H1 (cell line): Measurements from ENCODE around the gene AHI1. TPM values are rescaled to one million over a fixed set of nuclear protein-coding genes. Genes with fewer than 3 reads are reported as not detected.

Experiments
- CTCF ChIP-seq, 3 experiments: IDR thresholded peaks; 1 replicate in 2 of 3; 2 replicates in 1 of 3; pipeline versions ENCODE4 v1.5.1 to v1.6.1; 2011; ENCODE audit warnings: low read length in 3 of 3, mild to moderate bottlenecking in 3 of 3, inconsistent platforms in 2 of 3, low read depth in 1 of 3, moderate library complexity in 1 of 3; ENCODE audit not compliant: insufficient read depth in 1 of 3; ENCODE audit errors: control extremely low read depth in 1 of 3
- JUND ChIP-seq: IDR thresholded peaks from 2 replicates; pipeline ENCODE4 v1.6.1; 2011; ENCODE audit warnings: mild to moderate bottlenecking, improper control_type of control experiment, low read length
- KDM1A ChIP-seq: fragments of 200-600, 300-600 bp; sonication (generic); IDR thresholded peaks from 2 replicates; pipeline ENCODE4 v1.7.1; 2016; ENCODE audit warnings: mild to moderate bottlenecking, low read length, borderline replicate concordance
- PHF8 ChIP-seq: fragments of 200-600 bp; sonication (generic); conservative IDR thresholded peaks from 2 replicates; pipeline ENCODE4 v1.7.1; 2012; ENCODE audit warnings: low read depth, mild to moderate bottlenecking, inconsistent platforms, low read length, moderate library complexity
- ZNF274 ChIP-seq: IDR thresholded peaks from 2 replicates; pipeline ENCODE4 v1.7.0; 2012; ENCODE audit warnings: low read length, borderline replicate concordance; ENCODE audit errors: extremely low read depth
- polyA plus RNA-seq, 7 experiments: library from polyadenylated mRNA; depleted of rRNA in 3 of 7; stranded (reverse) in 5 of 7; unstranded in 2 of 7; fragments of >200 nt in 5 of 7; fragments of 200-250 nt in 2 of 7; gene quantifications; 1 replicate in 5 of 7; 2 replicates in 1 of 7; 4 replicates in 1 of 7; pipeline versions ENCODE4 v1.2.1 to v1.2.3, GENCODE V29; 2011 to 2013; ENCODE audit warnings: missing spikeins in 2 of 7, mixed read lengths in 2 of 7
- total RNA-seq: library from RNA; stranded (reverse); fragmentation: NEBNext Ultra II Directional; extraction: Animal tissue kit (Norgen Biotek cat#: 25700); gene quantifications from 2 replicates; pipeline ENCODE4 v1.2.1, GENCODE V29; 2021

AHI1 gene
- total and polyA plus RNA-seq, 2 of the 8 experiments (the other 6 are each of a cell fraction or from before 2014, with no cell fraction given): 4.2 to 19.6 TPM

DNA sequence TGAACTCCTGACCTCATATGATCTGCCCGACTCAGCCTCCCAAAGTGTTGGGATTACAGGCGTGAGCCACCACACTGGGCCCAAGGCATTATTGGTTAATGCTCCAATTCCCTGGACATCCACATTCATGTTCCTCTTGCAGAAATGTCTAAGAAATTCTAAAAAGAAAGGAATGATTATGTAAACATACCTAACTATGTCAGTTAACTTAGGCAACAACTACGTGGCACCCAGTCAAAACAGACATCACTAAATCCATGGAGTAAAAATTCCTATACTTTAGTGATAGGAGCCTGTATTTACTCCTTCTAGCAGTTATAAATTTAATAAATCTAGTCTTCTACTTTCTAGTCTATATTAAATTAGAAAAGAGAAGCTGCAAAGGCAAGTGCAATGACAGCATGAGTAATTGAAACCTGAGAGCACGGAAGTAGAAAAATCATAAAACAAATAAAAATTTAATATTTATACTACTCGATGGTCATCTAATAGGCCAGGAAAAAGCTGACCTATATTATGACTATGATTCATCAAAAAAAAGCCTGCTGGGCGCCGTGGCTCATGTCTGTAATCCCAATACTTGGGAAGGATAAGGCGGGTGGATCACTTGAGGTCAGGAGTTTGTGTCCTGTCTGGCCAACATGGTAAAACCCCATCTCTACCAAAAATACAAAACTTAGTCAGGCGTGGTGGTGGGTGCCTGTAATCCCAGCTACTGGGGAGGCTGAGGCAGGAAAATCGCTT lies 4.2 kb downstream of the AHI1 start (continued):
- no peak for TF ChIP-seq JUND
- TF ChIP-seq PHF8: no peak
- no peak for TF ChIP-seq CTCF (IDR thresholded peaks at IDR 0.05; ENCODE audit: control extremely low read depth in 1 of 3, insufficient read depth in 1 of 3, low read depth in 1 of 3, low read length in 3 of 3)
- TF ChIP-seq KDM1A: no peak
- no peak for TF ChIP-seq ZNF274
